ENCODE results near the gene FARS2.

DNA sequence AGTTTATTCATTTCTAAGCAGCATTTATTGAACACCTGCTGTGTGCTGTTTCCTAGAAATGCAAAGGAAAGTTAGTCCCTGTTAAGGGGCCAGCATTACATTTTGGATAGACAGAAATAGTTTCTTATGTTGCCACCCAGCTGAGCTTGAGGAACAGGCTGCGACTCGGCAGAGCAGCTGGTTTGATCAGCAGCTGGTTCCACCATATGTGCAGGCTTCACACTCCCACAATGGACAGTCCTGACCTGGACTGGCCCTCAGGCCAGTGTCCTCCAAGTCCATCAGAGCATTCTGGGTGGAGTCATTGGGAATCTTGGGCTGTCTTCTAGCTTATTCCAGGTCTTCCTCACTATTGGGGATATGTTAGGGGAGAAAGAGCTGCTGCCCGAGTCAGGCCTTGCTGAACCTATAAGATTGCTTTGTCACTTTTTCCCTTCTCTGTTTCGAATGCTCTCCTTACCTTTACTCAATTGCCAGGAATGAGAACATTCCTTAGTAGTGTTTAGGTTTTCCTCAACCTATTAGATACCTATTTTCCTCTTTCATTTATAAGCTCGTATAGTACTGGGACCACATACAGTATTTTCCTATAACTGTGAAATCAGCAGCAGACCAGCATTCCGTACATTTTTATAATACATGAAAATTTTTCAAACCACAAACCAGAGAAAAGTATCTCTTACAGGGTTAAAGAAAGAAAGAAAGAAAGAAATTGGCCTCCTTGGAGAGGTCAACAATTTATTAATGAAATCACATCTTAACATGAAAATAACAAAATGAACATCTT, 203.0 kb downstream of the FARS2 start:
- TF ChIP-seq, protein P1, sequence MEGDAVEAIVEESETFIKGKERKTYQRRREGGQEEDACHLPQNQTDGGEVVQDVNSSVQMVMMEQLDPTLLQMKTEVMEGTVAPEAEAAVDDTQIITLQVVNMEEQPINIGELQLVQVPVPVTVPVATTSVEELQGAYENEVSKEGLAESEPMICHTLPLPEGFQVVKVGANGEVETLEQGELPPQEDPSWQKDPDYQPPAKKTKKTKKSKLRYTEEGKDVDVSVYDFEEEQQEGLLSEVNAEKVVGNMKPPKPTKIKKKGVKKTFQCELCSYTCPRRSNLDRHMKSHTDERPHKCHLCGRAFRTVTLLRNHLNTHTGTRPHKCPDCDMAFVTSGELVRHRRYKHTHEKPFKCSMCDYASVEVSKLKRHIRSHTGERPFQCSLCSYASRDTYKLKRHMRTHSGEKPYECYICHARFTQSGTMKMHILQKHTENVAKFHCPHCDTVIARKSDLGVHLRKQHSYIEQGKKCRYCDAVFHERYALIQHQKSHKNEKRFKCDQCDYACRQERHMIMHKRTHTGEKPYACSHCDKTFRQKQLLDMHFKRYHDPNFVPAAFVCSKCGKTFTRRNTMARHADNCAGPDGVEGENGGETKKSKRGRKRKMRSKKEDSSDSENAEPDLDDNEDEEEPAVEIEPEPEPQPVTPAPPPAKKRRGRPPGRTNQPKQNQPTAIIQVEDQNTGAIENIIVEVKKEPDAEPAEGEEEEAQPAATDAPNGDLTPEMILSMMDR (IDR thresholded peaks at IDR 0.05), result no peak
- no peak for TF ChIP-seq POLR2A (IDR thresholded peaks at IDR 0.05)

All from vagina (tissue), 2 donors.